HG03571 (cell line): ENCODE measurements around the gene MRPS27.
A peak's percentile ranks its signal among the peaks of the same experiment; 100 is the strongest.

ENCODE experiments used
- ATAC-seq: cut with Tn5 transposase; IDR thresholded peaks from one replicate; pipeline ENCODE4 v1.9.1; 2021; ENCODE audit not compliant: unreplicated experiment

The MRPS27 gene

GRCh38 chr5:72266862-72267261, 53.2 kb downstream of the MRPS27 start:
- no peak for ATAC-seq

GRCh38 chr5:72265032-72265877, 54.8 kb downstream of the MRPS27 start:
- ATAC-seq, result no peak

GRCh38 chr5:72256536-72256935, 63.5 kb downstream of the MRPS27 start:
- ATAC-seq, result no peak

- ATAC-seq, result no peak
These were observed 64.4 kb downstream of the MRPS27 start for GRCh38 chr5:72255670-72256069.

GRCh38 chr5:72255237-72255636, 64.8 kb downstream of the MRPS27 start:
- no peak for ATAC-seq

GRCh38 chr5:72252574-72253155, 67.4 kb downstream of the MRPS27 start:
- no peak for ATAC-seq

- no peak for ATAC-seq
These were observed 68.0 kb downstream of the MRPS27 start for GRCh38 chr5:72252008-72252407.

- ATAC-seq, result no peak
These were observed 68.7 kb downstream of the MRPS27 start for GRCh38 chr5:72251386-72251785.

- ATAC-seq, result no peak
These were observed 71.5 kb downstream of the MRPS27 start for GRCh38 chr5:72248410-72248981.

GRCh38 chr5:72246954-72247442, 73.0 kb downstream of the MRPS27 start:
- no peak for ATAC-seq

- no peak for ATAC-seq
These were observed 74.0 kb downstream of the MRPS27 start for GRCh38 chr5:72245951-72246532.

GRCh38 chr5:72245546-72245945, 74.5 kb downstream of the MRPS27 start:
- no peak for ATAC-seq

GRCh38 chr5:72244862-72245371, 75.1 kb downstream of the MRPS27 start:
- ATAC-seq, result peak; percentile 59

GRCh38 chr5:72243706-72244105, 76.3 kb downstream of the MRPS27 start:
- no peak for ATAC-seq

- ATAC-seq, result no peak
These were observed 77.1 kb downstream of the MRPS27 start for GRCh38 chr5:72242796-72243475.

GRCh38 chr5:72241346-72242003, 78.6 kb downstream of the MRPS27 start:
- ATAC-seq, result no peak

- no peak for ATAC-seq
These were observed 81.2 kb downstream of the MRPS27 start for GRCh38 chr5:72238712-72239445.

GRCh38 chr5:72237879-72238278, 82.2 kb downstream of the MRPS27 start:
- no peak for ATAC-seq

- no peak for ATAC-seq
These were observed 82.6 kb downstream of the MRPS27 start for GRCh38 chr5:72237415-72237814.

GRCh38 chr5:72235725-72236124, 84.3 kb downstream of the MRPS27 start:
- no peak for ATAC-seq
